Globus pallidus (tissue), 1 donor: ENCODE measurements around the gene GAGE12G.
"Not testable (repeated sequence)": the region's sequence is repeated elsewhere in the genome, so short reads cannot be mapped to it uniquely, and the experiment has no call there.

Experiments
- DNase-seq: peaks from one replicate; pipeline ENCODE4 v3.0.0-alpha.2; 2015; ENCODE audit warnings: low spot score

Gene GAGE12G, protein sequence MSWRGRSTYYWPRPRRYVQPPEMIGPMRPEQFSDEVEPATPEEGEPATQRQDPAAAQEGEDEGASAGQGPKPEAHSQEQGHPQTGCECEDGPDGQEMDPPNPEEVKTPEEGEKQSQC

GRCh38 chrX:49570100-49570499 lies at the start of gene GAGE12G:
Gene GAGE12G (plus strand): TSS chrX:49570400. CDS start chrX:49571555, 1,155 bp downstream.
- DNase-seq: not testable (repeated sequence)

DNA sequence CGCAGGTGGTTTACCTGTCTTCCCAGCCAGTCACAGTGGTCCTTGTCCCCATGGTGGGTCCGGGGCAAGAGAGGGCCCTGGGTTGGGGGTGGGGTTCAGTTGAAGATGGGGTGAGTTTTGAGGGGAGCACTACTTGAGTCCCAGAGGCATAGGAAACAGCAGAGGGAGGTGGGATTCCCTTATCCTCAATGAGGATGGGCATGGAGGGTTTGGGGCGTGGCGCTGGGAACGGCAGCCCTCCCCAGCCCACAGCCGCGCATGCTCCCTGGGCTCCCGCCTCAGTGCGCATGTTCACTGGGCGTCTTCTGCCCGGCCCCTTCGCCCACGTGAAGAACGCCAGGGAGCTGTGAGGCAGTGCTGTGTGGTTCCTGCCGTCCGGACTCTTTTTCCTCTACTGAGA lies 38.3 kb upstream of the GAGE12G start, which contains the start of gene GAGE12C:
TSS of gene GAGE12C (plus strand) at position 301 of the 400 bp plus-strand sequence. CDS start 1,155 bp downstream, outside the sequence.
- not testable (repeated sequence) for DNase-seq

GRCh38 chrX:49541433-49541832 lies 28.8 kb upstream of the GAGE12G start, which contains the start of gene GAGE12D:
Gene GAGE12D (plus strand): TSS chrX:49541733. CDS start chrX:49542888, 1,155 bp downstream.
- DNase-seq: not testable (repeated sequence)

DNA sequence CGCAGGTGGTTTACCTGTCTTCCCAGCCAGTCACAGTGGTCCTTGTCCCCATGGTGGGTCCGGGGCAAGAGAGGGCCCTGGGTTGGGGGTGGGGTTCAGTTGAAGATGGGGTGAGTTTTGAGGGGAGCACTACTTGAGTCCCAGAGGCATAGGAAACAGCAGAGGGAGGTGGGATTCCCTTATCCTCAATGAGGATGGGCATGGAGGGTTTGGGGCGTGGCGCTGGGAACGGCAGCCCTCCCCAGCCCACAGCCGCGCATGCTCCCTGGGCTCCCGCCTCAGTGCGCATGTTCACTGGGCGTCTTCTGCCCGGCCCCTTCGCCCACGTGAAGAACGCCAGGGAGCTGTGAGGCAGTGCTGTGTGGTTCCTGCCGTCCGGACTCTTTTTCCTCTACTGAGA lies 19.2 kb upstream of the GAGE12G start, which contains the start of gene GAGE12E:
TSS of gene GAGE12E (plus strand) at position 301 of the 400 bp plus-strand sequence. CDS start 1,155 bp downstream, outside the sequence.
- not testable (repeated sequence) for DNase-seq

DNA sequence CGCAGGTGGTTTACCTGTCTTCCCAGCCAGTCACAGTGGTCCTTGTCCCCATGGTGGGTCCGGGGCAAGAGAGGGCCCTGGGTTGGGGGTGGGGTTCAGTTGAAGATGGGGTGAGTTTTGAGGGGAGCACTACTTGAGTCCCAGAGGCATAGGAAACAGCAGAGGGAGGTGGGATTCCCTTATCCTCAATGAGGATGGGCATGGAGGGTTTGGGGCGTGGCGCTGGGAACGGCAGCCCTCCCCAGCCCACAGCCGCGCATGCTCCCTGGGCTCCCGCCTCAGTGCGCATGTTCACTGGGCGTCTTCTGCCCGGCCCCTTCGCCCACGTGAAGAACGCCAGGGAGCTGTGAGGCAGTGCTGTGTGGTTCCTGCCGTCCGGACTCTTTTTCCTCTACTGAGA lies 9.7 kb upstream of the GAGE12G start, which contains the start of gene GAGE12F:
TSS of gene GAGE12F (plus strand) at position 301 of the 400 bp plus-strand sequence. CDS start 1,155 bp downstream, outside the sequence.
- not testable (repeated sequence) for DNase-seq

DNA sequence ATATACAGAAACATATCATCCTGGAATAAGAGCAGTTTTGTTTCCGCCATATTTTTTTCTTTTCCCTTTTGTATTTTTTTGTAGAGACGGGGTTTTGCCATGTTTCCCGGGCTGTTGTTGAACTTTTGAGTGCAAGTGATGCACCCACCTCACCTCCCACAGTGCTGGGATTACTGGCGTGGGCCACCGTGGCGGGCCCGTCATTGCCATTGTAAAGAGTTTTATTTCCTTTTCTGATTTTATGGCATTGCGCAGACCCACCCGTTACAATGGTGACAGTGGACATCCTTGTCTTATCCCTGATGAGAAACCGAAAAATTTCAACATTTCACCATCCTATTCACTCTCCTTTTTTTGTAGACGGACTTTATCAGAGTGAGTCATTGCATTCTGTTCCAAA lies 1.5 kb upstream of the GAGE12G start:
- not testable (repeated sequence) for DNase-seq

DNA sequence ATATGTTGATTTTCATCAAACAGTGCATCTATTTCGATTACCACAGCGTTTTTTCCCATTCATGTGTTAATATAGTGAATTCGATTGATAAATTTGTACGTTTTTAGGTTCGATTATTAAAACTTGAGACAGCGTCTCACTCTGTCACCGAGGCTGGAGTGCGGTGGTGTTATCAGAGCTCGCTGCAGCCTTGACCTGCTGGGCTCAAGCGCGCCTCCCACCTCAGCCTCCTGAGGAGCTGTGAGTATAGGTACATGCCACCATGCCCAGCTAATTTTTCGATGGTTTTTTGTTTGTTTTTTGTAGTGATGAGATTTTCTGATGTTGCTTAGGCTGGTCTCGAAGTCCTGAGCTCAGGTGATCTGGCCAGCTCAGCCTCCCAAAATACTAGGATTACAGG lies 1.0 kb upstream of the GAGE12G start:
- not testable (repeated sequence) for DNase-seq

DNA sequence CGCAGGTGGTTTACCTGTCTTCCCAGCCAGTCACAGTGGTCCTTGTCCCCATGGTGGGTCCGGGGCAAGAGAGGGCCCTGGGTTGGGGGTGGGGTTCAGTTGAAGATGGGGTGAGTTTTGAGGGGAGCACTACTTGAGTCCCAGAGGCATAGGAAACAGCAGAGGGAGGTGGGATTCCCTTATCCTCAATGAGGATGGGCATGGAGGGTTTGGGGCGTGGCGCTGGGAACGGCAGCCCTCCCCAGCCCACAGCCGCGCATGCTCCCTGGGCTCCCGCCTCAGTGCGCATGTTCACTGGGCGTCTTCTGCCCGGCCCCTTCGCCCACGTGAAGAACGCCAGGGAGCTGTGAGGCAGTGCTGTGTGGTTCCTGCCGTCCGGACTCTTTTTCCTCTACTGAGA lies 9.4 kb downstream of the GAGE12G start, which contains the start of gene GAGE12H:
TSS of gene GAGE12H (plus strand) at position 301 of the 400 bp plus-strand sequence. CDS start 1,155 bp downstream, outside the sequence.
- DNase-seq: not testable (repeated sequence)

GRCh38 chrX:49589196-49589595 lies 19.0 kb downstream of the GAGE12G start, which contains the start of gene GAGE2A:
Gene GAGE2A (plus strand): TSS chrX:49589496. CDS start chrX:49590651, 1,155 bp downstream.
- DNase-seq: not testable (repeated sequence)

DNA sequence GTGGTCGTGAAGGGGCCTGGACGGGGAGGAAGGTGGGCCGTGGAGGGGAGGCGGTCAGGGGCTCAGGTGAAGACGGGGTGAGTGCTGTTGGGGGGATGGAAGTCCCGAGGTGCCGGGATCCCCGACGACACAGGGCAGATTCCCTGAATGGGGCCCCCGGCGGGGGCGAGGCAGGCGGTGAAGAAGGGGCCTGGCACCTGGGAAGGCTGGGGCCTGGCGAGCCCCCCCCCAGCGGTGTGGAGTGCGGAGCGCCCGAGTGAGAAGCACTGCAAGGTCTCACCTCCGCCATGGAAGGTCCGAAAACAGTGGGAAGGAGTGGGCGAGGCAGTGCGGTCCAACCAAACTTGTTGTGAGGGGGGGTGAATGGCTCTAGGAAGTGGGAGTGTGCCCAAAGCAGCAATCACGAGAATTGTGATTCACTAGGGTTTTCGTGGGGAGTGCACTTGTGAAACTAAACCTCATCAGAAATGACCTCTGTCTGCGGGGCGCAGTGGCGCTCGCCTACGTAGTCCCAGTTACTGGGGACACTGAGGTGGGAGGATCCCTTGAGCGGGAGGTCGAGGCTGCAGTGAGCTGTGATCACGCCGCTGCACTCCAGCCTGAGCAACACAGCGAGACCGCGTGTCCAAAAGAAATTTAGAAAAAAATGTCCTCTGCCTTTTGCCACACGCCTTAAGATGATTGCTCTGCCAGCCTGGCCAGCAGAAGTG lies 19.7 kb downstream of the GAGE12G start:
- not testable (repeated sequence) for DNase-seq

DNA sequence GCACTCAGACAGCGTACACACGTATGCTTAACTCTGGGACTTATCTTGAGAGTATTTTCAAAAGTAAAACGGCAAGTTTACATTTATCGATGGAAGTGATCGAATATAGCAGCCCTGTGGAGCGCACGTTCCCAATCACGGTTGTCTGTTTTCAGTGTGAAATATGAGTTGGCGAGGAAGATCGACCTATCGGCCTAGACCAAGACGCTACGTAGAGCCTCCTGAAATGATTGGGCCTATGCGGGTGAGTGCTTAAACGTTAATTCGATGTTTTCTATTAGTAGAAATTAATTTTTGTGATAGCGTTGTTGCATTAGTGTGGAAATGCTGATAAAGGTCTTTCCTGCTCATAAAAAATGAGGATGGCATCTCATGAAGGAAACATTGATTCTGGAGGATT lies 20.3 kb downstream of the GAGE12G start:
- not testable (repeated sequence) for DNase-seq

DNA sequence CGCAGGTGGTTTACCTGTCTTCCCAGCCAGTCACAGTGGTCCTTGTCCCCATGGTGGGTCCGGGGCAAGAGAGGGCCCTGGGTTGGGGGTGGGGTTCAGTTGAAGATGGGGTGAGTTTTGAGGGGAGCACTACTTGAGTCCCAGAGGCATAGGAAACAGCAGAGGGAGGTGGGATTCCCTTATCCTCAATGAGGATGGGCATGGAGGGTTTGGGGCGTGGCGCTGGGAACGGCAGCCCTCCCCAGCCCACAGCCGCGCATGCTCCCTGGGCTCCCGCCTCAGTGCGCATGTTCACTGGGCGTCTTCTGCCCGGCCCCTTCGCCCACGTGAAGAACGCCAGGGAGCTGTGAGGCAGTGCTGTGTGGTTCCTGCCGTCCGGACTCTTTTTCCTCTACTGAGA lies 28.5 kb downstream of the GAGE12G start, which contains the start of gene GAGE1:
TSS of gene GAGE1 (plus strand) at position 301 of the 400 bp plus-strand sequence. CDS start 1,155 bp downstream, outside the sequence.
- DNase-seq: not testable (repeated sequence)

DNA sequence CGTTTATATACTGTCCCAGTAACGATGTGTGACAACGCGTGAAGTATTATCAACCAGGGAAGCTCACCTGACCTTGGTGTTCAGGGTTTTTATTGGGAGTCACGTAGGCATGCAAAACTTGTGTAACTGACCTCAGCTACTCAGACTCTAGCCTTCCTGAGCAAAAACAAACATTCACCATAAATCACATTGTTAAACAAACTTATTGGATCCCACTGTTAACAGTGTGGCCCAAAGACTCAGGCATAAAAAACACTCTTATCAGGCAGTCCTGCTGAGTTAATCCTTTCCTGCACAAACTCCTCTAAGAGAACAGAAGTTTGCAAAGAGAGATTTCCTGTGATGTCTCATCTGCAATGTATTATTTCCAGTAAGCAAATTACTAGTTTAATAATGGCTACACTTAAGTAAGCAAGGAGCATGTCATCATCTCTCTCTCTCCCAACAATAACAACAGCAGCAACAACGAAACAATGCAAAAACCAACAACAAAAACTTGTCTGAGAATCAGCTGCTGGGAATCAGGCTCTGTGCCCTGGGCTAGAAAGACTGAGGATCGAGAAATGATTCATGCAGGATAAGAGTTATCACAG lies 40.6 kb downstream of the GAGE12G start:
- no peak for DNase-seq

- DNase-seq: no peak
Measured at GRCh38 chrX:49618574-49618973, 48.4 kb downstream of the GAGE12G start.
